HS-27A (cell line): ENCODE measurements around the gene RAB22A.
"Not testable (repeated sequence)": the region's sequence is repeated elsewhere in the genome, so short reads cannot be mapped to it uniquely, and the experiment has no call there.

Experiments
- DNase-seq: peaks from one replicate; pipeline ENCODE4 v3.0.0-alpha.2; 2012; ENCODE audit warnings: low read depth, missing footprints

Gene RAB22A

GRCh38 chr20:58344741-58345140, 35.2 kb downstream of the RAB22A start:
- DNase-seq = peak; percentile 35

GRCh38 chr20:58349570-58349969, 40.1 kb downstream of the RAB22A start:
- peak; percentile 69 for DNase-seq

- DNase-seq = no peak
These were observed 43.0 kb downstream of the RAB22A start for GRCh38 chr20:58352468-58352867.

- no peak for DNase-seq
These were observed 49.9 kb downstream of the RAB22A start for GRCh38 chr20:58359441-58359840.

GRCh38 chr20:58360936-58361335, 51.4 kb downstream of the RAB22A start:
- DNase-seq = no peak

GRCh38 chr20:58361481-58362205, 52.1 kb downstream of the RAB22A start:
- DNase-seq = no peak

GRCh38 chr20:58362206-58362516, 52.6 kb downstream of the RAB22A start:
- no peak for DNase-seq

GRCh38 chr20:58362970-58363369, 53.5 kb downstream of the RAB22A start:
- no peak for DNase-seq

- DNase-seq = no peak
These were observed 57.4 kb downstream of the RAB22A start for GRCh38 chr20:58366866-58367265.

- no peak for DNase-seq
These were observed 63.3 kb downstream of the RAB22A start for GRCh38 chr20:58372806-58373205.

GRCh38 chr20:58373296-58373695, 63.8 kb downstream of the RAB22A start:
- not testable (repeated sequence) for DNase-seq

- no peak for DNase-seq
These were observed 64.7 kb downstream of the RAB22A start for GRCh38 chr20:58374027-58374850.

- DNase-seq = no peak
These were observed 65.6 kb downstream of the RAB22A start for GRCh38 chr20:58374906-58375758.

- no peak for DNase-seq
These were observed 66.3 kb downstream of the RAB22A start for GRCh38 chr20:58375759-58376352.

GRCh38 chr20:58377017-58377416, 67.5 kb downstream of the RAB22A start:
- DNase-seq = no peak

- DNase-seq = no peak
These were observed 68.4 kb downstream of the RAB22A start for GRCh38 chr20:58377766-58378401.

GRCh38 chr20:58378704-58379103, 69.2 kb downstream of the RAB22A start:
- DNase-seq = no peak

GRCh38 chr20:58381627-58382026, 72.1 kb downstream of the RAB22A start:
- no peak for DNase-seq

- DNase-seq = no peak
These were observed 72.6 kb downstream of the RAB22A start for GRCh38 chr20:58382096-58382495.

GRCh38 chr20:58384821-58385220, 75.3 kb downstream of the RAB22A start:
- no peak for DNase-seq

- no peak for DNase-seq
These were observed 78.6 kb downstream of the RAB22A start for GRCh38 chr20:58388028-58388601.
